ENCODE results near the gene CNTN4. TPM values are rescaled to one million over a fixed set of nuclear protein-coding genes. Genes with fewer than 3 reads are reported as not detected.

The CNTN4 gene
- total RNA-seq, 1 donor from 2014 or later, result 37.5 TPM

- Histone ChIP-seq H3K27me3 (no peaks in the 10 kb centered on the region), H3K27ac (no peak overlapping the region), H3K36me3 (no peaks in the 10 kb centered on the region), H3K4me3 (no peak overlapping the region), H3K4me1 (no peaks in the 10 kb centered on the region), H3K9me3 (no peaks in the 10 kb centered on the region)
- TF ChIP-seq CTCF (IDR thresholded peaks at IDR 0.05), result no peak
- DNase-seq (ENCODE audit: low spot score in 2 of 2), result no peak
- intact Hi-C loops (cut with DNase I), result no loop called here
These were observed 445.5 kb downstream of the CNTN4 start for GRCh38 chr3:2544212-2544611.

- TF ChIP-seq CTCF (IDR thresholded peaks at IDR 0.05), result no peak
- no peak overlapping the region for H3K4me3 ChIP-seq
- H3K4me1 ChIP-seq, result no peaks in the 10 kb centered on the region
- H3K27me3 ChIP-seq, result no peaks in the 10 kb centered on the region
- H3K27ac ChIP-seq, result no peak overlapping the region
- no peaks in the 10 kb centered on the region for H3K36me3 ChIP-seq
- DNase-seq (ENCODE audit: low spot score in 2 of 2), result no peak
- H3K9me3 ChIP-seq, result no peaks in the 10 kb centered on the region
- intact Hi-C loops (cut with DNase I), result no loop called here
These were observed 446.1 kb downstream of the CNTN4 start for GRCh38 chr3:2544718-2545117.

- TF ChIP-seq CTCF (IDR thresholded peaks at IDR 0.05), result no peak
- no peaks in the 10 kb centered on the region for H3K36me3 ChIP-seq
- no peak for DNase-seq (ENCODE audit: low spot score in 2 of 2)
- no peak overlapping the region for H3K4me3 ChIP-seq
- intact Hi-C loops (cut with DNase I), result no loop called here
- H3K27me3 ChIP-seq, result no peaks in the 10 kb centered on the region
- H3K4me1 ChIP-seq, result no peaks in the 10 kb centered on the region
- no peaks in the 10 kb centered on the region for H3K9me3 ChIP-seq
- H3K27ac ChIP-seq, result no peak overlapping the region
These were observed 448.4 kb downstream of the CNTN4 start for GRCh38 chr3:2547049-2547448.

GRCh38 chr3:2554656-2555055 lies 456.0 kb downstream of the CNTN4 start:
- no peak for TF ChIP-seq CTCF (IDR thresholded peaks at IDR 0.05)
- Histone ChIP-seq H3K27ac (no peak overlapping the region), H3K36me3 (no peaks in the 10 kb centered on the region), H3K9me3 (no peaks in the 10 kb centered on the region), H3K4me1 (no peaks in the 10 kb centered on the region), H3K27me3 (no peaks in the 10 kb centered on the region), H3K4me3 (no peak overlapping the region)
- intact Hi-C loops (cut with DNase I), result no loop called here
- no peak for DNase-seq (ENCODE audit: low spot score in 2 of 2)

- H3K9me3 ChIP-seq, result no peaks in the 10 kb centered on the region
- DNase-seq (ENCODE audit: low spot score in 2 of 2), result no peak
- TF ChIP-seq CTCF (IDR thresholded peaks at IDR 0.05), result no peak
- H3K36me3 ChIP-seq, result no peaks in the 10 kb centered on the region
- no peaks in the 10 kb centered on the region for H3K27me3 ChIP-seq
- no peak overlapping the region for H3K27ac ChIP-seq
- no peak overlapping the region for H3K4me3 ChIP-seq
- H3K4me1 ChIP-seq, result no peaks in the 10 kb centered on the region
- intact Hi-C loops (cut with DNase I), result no loop called here
These were observed 460.1 kb downstream of the CNTN4 start for GRCh38 chr3:2558796-2559195.

- TF ChIP-seq CTCF (IDR thresholded peaks at IDR 0.05), result no peak
- DNase-seq (ENCODE audit: low spot score in 2 of 2), result no peak
- no peaks in the 10 kb centered on the region for H3K27me3 ChIP-seq
- H3K4me3 ChIP-seq, result no peak overlapping the region
- H3K36me3 ChIP-seq, result no peaks in the 10 kb centered on the region
- H3K4me1 ChIP-seq, result no peaks in the 10 kb centered on the region
- no peak overlapping the region for H3K27ac ChIP-seq
- intact Hi-C loops (cut with DNase I), result no loop called here
- no peaks in the 10 kb centered on the region for H3K9me3 ChIP-seq
These were observed 468.8 kb downstream of the CNTN4 start for GRCh38 chr3:2567451-2567850.
